Activated CD4-positive, alpha-beta T cell treated with anti-CD3 and anti-CD28 coated beads, Interleukin-10, Interleukin-2, amounts not matched to agents 100 ng/mL and 50 ng/mL, durations not matched to agents 16 hours and 8 hours (primary cell): ENCODE measurements around the gene TRNP1.
A peak's percentile ranks its signal among the peaks of the same experiment; 100 is the strongest.

Source experiments
- DNase-seq: peaks from one replicate; pipeline ENCODE4 v3.0.0-alpha.2; 2020

The TRNP1 gene

DNA sequence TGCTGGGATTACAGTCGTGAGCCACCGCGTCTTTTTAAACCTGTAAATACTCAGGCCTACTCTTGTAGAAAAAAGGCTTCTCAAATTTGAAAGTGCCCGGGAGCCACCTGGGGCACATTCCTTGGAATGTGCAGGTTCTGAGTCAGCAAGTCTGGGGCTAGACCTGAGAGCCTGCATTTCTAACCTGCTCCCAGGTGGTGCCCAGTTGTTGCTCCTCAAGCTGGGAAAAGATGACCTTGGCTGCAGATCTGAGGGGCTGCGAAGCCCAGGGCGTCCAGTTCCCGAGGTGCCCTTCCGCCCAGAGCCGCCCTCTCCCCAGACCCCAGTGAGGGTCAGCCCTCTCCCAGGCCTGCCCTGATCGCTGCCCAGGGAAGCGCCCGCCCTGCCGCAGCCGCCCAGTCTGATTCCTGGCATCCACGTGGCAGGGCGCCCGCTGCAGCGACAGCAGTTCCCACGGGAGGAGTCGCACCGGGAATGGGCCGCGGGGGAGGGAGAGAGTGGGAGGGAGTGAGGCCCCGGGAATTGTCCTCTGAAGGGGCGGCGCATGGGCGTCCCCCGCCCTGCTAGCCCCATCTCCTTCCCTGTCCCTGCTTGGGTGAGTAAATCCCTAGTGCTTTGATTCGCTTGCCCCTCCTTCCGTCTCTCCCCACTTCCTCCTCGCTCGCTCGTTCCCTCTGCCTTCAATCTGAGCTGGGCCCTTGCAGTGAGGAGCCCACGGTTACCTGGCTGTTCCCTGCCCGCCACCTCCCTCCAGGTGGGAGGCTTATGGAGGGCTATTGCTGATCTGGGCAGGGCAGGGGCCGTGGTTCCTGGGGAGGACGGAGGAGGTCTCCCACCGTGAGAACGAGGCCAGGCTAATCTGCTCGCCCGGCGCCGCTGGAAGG, 38.0 kb downstream of the TRNP1 start:
- no peak for DNase-seq

DNA sequence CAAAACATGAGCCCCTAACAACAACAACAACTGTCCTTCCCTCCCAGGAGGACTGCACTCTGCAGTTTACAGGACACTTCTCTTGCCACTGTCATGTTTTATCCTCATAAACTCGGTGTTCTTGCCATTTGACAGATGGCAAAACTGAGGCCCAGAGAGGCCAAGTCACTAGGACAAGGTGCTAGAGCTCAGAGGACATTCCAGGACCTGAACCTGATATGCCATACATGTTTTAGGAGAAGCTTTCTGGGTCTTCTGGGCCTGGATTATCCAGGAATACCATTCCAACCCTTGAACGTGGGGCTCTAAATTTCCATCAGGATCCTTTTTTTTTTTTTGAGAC, 38.6 kb downstream of the TRNP1 start:
- no peak for DNase-seq

DNA sequence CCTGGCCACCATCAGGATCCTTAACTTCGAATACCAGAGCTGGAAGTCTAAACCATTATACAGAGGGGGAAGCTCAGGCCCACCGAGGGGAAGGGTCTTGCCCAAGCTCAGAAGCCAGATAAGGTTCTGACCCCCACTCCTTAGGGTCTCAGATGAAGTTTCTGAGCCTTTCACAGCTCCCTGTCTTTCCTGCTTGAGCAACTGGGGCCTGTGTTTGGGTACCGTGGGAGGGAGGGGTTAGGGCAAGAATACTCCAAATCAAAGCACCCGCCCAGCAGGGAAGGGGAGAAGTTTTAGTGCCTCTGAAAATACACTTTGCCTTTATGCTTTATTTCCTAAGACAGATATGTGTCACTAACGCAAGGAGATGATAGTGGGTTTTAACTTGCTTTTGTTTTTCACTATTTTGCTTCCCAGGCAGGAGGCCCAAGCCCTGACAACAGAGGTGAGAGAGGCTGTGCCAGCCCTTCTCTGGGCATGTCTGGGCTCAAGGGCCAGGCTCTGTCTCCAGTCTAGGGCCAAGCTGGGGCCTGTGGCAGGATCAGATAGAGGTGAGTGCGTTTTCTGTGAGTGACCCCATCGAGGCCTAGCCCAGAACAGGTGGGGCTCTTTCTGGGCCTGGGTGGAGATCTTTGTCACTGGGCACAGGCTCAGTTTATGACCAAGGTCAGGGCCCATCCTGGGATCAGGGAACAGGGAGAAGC, 39.7 kb downstream of the TRNP1 start:
- DNase-seq: no peak

DNA sequence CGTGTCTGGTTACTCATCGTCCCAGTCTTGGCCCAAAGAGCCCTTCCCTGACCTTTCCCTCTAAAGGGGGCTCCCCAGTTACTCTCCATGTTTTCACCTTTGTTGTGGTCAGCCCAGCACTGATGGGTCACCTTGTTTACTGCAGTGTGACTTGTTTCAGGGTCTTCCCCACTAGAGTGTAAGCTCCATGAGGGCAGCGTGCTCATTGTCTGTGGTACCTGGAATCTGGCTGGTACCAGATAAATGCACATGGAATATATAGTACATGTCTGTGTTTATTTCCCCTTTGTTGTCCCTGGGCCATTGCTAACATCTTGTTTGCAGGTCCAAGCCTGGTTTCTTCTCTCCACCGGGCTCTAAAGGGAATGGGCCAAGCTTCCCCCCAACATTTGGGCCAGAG, 41.9 kb downstream of the TRNP1 start:
- DNase-seq: no peak

DNA sequence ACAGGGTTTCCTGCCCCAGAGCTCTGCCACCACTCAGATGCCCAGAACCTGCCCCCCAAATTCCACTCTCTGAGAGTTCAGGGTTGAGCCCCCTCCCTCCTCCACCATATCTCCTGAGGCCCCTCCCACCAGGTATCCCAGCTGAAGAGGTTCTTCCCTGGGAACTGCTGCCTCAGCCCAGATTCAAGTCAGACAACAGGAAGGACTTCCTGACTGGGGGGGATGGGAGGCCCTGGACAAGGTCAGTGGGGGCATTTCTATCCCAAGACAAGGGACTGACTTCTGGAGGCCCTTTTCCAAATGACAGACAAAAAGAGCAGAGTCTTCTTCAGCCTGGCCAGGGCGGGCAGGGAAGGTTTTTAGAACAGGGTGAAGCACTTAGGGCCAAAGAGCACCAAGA, 43.2 kb downstream of the TRNP1 start:
- DNase-seq: no peak

DNA sequence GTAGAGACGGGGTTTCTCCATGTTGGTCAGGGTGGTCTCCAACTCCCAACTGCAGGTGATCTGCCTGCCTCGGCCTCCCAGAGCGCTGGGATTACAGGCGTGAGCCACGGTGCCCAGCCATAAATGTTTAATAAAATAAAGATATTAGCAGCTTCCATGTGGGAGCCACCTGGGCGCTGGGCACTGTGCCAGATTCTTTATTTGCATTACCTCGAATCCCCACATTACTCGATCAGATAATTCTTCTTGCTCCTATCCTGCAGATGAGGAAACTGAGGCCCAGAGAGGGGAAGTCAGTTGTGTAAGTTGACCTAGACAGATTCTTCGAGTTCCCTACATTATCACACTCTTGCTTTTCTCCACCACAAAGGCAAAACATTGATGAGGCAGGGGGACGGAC, 44.0 kb downstream of the TRNP1 start:
- DNase-seq: no peak

DNA sequence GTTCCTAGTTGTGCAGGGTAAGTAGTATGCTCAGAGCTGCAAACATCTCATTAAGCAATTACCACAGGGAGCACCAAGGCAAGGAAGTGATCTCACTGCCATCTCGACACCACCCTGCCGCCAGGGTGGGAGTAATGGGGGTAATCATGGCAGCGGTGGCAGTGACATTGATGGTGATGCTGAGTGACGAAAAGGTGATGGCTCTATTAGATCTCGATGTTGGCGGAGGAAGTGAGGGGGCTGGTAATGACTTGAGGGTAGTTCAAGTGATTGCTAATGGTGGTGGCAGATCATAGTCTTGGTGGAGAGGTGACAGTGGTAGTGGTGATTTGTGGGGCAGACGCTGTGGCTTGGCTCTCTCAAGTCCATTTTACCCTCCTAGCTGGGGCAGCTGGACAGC, 44.5 kb downstream of the TRNP1 start:
- no peak for DNase-seq

DNA sequence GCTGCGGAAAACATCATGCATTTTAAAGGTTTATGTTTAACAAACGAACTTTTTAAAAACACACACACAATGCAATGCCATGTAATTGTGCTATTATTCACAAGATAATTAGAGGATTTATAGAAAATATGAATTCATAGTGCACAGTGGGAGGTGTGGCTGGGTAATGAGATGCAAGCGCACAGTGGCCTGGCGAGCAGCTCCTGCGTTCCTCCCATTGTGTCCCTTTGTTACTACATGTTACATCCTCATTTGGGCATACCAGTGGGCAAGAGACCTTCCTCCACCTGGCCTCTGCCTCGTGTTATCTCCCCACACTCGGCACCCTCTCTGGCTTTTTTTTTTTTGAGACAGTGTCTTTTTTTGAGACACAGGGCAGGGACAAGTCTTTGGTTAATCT, 49.2 kb downstream of the TRNP1 start:
- no peak for DNase-seq

DNA sequence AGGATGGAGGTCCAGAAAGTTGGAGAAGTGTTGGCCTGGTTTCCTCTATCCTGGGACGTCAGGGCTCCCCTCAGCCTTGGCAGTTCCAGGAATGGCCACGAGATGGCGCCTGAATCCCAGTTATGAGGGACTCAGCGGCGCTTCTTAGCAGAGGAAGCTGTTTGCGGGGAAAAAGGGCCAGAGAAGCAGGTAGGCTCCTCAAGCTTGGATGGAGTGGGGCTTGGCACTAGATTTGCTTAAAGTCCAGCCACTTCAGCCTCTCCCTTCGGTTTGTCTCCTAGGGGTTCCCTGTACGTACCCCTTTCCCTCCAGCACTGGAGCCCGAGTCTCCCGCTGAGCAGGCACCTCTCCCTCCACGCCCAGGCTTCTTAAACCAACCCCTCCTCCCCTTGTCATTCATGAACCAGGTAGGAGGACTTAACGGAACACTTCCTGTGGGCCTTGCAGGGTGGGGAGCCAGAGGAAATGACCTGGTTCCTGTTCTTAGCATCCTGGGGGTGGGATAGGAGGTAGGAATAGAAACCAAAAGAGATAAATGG, 51.2 kb downstream of the TRNP1 start:
- DNase-seq: peak; percentile 87

DNA sequence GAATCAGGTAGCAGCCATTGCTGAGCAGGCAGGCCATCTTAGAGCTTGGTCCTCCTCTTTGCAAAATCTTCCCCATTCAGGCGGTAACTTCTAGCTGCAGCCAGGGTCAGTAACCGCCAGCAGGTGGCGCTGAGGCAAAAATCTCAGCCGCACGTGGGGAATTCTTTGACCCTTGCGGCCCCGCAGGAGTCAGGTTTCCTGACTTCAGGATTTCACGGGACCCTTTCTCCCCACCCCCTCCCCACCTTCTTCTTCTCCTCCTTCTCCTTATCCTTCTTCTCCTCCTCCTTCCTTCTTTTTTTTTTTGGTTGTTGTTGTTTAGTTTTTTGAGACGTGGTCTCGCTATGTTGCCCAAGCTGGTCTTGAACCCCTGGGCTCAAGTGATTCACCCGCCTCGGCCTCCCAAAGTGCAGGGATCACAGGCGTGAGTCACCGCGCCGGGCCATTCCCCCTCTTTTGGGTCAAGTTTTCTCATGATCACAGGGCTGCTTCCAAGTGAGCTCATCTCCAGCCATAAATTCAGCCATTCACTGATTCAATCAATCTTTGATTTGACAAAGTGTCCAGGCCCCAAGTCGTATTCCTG, 52.6 kb downstream of the TRNP1 start:
- DNase-seq: peak; percentile 72

DNA sequence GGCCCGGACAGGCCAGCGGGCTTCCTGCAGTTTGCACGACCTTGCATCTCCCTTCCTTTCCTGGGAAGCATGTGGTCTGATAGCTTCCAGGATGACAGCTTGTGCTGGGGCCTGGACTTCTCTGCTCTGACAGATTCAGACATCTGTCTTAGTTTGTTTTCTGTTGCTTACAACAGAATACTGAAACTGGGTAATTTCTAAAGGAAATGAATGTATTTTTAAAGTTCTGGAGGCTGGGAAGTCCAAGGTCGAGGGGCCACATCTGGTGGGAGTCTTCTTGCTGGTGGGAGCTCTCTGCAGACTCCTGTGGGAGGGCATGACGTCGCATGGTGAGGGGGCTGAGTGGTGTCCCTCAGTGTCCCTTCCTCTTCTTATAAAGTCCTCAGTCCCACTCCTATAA, 54.4 kb downstream of the TRNP1 start:
- no peak for DNase-seq

DNA sequence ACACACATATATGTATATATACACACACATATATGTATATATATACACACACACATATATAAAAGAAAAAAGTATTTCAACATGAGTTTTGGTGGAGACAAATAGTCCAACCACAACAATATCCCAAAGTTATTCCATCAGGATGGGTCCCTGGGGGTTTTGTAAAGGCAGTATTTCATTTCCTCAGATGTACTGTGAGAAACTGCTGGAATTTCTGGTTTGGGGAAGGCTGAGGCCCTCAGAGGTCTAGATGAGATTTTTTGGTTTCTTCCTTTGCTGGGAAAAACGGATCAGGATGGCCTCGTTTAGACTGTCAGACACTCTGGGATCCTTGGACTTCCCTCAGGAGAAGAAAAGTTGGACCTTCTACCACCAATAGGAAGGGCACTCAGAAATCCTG, 55.6 kb downstream of the TRNP1 start:
- DNase-seq: no peak

DNA sequence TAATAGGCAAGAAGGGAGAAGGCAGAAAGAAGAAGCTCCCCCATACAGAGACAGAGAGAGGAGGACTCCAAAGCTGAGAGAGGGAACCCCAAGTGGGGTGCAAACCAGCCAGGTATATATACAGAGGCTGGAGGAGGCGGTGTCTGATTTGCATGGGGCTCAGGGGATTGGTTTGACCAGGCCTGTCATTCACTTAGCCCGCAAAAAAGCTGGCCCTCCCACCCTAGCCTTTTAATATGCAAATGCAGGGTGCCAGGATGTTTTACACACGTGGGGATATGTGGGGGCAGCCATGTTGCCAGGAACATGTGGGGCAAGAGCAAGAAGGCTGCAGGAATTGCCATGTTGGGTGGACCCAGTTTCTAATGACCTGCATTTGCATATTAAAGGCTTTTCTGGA, 56.1 kb downstream of the TRNP1 start:
- peak; percentile 17 for DNase-seq
